Fibroblast of lung (primary cell): ENCODE results near the gene SIAH3. TPM values are rescaled to one million over a fixed set of nuclear protein-coding genes. Genes with fewer than 3 reads are reported as not detected.

Source experiments
- DNase-seq, 2 donors: peaks; one replicate each; pipeline versions ENCODE4 v3.0.0 to v3.0.0-alpha.2; 2010; ENCODE audit warnings: low read depth in 2 of 2
- H2AFZ ChIP-seq: 2 replicates; pipeline ENCODE4 v1.5.1; 2012; ENCODE audit warnings: low read length, control low read depth, inconsistent platforms
- H3K27ac ChIP-seq: 2 replicates; pipeline ENCODE4 v1.5.1; 2011; ENCODE audit warnings: low read length, control low read depth; ENCODE audit not compliant: insufficient read depth
- H3K27me3 ChIP-seq: 2 replicates; pipeline ENCODE4 v1.5.1; 2011; ENCODE audit warnings: mild to moderate bottlenecking, low read length; ENCODE audit not compliant: control insufficient read depth, insufficient read depth
- H3K36me3 ChIP-seq: 2 replicates; pipeline ENCODE4 v1.5.1; 2011; ENCODE audit warnings: low read length; ENCODE audit not compliant: control insufficient read depth, insufficient read depth
- H3K4me1 ChIP-seq: 2 replicates; pipeline ENCODE4 v1.5.1; 2011; ENCODE audit warnings: low read length; ENCODE audit not compliant: control insufficient read depth, insufficient read depth; ENCODE audit errors: extremely low read depth
- H3K4me2 ChIP-seq: 2 replicates; pipeline ENCODE4 v1.5.1; 2011; ENCODE audit warnings: low read length, control low read depth; ENCODE audit not compliant: insufficient read depth; ENCODE audit errors: extremely low read depth
- H3K4me3 ChIP-seq, 4 experiments: fragments of 200-600 bp in 1 of 4; sonication (generic) in 1 of 4; replicated peaks in 1 of 4; 2 replicates each; pipeline ENCODE4 v1.5.1; 2011 to 2016; ENCODE audit warnings: low read length in 4 of 4, low read depth in 3 of 4, mild to moderate bottlenecking in 3 of 4, control low read depth in 2 of 4, inconsistent platforms in 1 of 4, mixed read lengths in 1 of 4; ENCODE audit not compliant: insufficient read depth in 1 of 4; ENCODE audit errors: control extremely low read depth in 1 of 4
- H3K79me2 ChIP-seq: 2 replicates; pipeline ENCODE4 v1.5.1; 2012; ENCODE audit warnings: mild to moderate bottlenecking, low read length, inconsistent platforms; ENCODE audit not compliant: control insufficient read depth, insufficient read depth
- H3K9ac ChIP-seq: 2 replicates; pipeline ENCODE4 v1.5.1; 2011; ENCODE audit warnings: mild to moderate bottlenecking, low read length, control low read depth; ENCODE audit not compliant: insufficient read depth
- H3K9me3 ChIP-seq: 2 replicates; pipeline ENCODE4 v1.5.1; 2012; ENCODE audit warnings: low read depth, low read length; ENCODE audit not compliant: control insufficient read depth, insufficient read depth
- H4K20me1 ChIP-seq: 2 replicates; pipeline ENCODE4 v1.5.1; 2011; ENCODE audit warnings: low read length; ENCODE audit not compliant: control insufficient read depth, insufficient read depth; ENCODE audit errors: extremely low read depth
- EZH2 ChIP-seq: IDR thresholded peaks from 2 replicates; pipeline ENCODE4 v1.5.1; 2012; ENCODE audit warnings: low read length, control low read depth, mild to moderate bottlenecking; ENCODE audit errors: missing control alignments
- polyA plus RNA-seq, 2 donors: library from polyadenylated mRNA; depleted of rRNA in 1 of 2; stranded (reverse) in 1 of 2; unstranded in 1 of 2; fragments of >200 nt; gene quantifications; 2 replicates each; pipeline ENCODE4 v1.2.1, GENCODE V29; 2011 to 2012; ENCODE audit warnings: missing spikeins in 1 of 2
- total RNA-seq: library from RNA; depleted of rRNA; stranded (reverse); fragments of >200 nt; gene quantifications from 2 replicates; pipeline ENCODE4 v1.2.1, GENCODE V29; 2014
- TF ChIP-seq, protein P1 (sequence below), 2 donors: IDR thresholded peaks in 1 of 2; conservative IDR thresholded peaks in 1 of 2; 1 replicate in 1 of 2; 2 replicates in 1 of 2; pipeline ENCODE4 v1.5.1; 2011 to 2012; ENCODE audit warnings: low read length in 2 of 2, control low read depth in 1 of 2, inconsistent platforms in 1 of 2, low read depth in 1 of 2, mild to moderate bottlenecking in 1 of 2

Gene SIAH3
- total and polyA plus RNA-seq, 2 donors (not counting 1 experiment from before 2014, with no cell fraction given), result not detected

- no peaks in the 10 kb centered on the region for H3K27me3 ChIP-seq
- no peak for DNase-seq
- no peak overlapping the region for H2AFZ ChIP-seq
- H3K9ac ChIP-seq, result no peak overlapping the region
- H3K4me1 ChIP-seq, result no peaks in the 10 kb centered on the region
- no peak overlapping the region for H3K4me2 ChIP-seq
- H3K36me3 ChIP-seq, result no peaks in the 10 kb centered on the region
- no peak overlapping the region for H3K27ac ChIP-seq
- TF ChIP-seq EZH2, result no peak
- TF ChIP-seq, protein P1, sequence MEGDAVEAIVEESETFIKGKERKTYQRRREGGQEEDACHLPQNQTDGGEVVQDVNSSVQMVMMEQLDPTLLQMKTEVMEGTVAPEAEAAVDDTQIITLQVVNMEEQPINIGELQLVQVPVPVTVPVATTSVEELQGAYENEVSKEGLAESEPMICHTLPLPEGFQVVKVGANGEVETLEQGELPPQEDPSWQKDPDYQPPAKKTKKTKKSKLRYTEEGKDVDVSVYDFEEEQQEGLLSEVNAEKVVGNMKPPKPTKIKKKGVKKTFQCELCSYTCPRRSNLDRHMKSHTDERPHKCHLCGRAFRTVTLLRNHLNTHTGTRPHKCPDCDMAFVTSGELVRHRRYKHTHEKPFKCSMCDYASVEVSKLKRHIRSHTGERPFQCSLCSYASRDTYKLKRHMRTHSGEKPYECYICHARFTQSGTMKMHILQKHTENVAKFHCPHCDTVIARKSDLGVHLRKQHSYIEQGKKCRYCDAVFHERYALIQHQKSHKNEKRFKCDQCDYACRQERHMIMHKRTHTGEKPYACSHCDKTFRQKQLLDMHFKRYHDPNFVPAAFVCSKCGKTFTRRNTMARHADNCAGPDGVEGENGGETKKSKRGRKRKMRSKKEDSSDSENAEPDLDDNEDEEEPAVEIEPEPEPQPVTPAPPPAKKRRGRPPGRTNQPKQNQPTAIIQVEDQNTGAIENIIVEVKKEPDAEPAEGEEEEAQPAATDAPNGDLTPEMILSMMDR (conservative IDR thresholded peaks at IDR 0.05 in 1 of 2, IDR thresholded peaks at IDR 0.05 in 1 of 2; ENCODE audit: low read depth in 1 of 2, low read length in 2 of 2), result no peak
- H3K9me3 ChIP-seq, result no peaks in the 10 kb centered on the region
- no peak overlapping the region for H3K4me3 ChIP-seq
- H3K79me2 ChIP-seq, result no peaks in the 10 kb centered on the region
- no peaks in the 10 kb centered on the region for H4K20me1 ChIP-seq
These were observed 18.7 kb upstream of the SIAH3 start for GRCh38 chr13:45870232-45870631.

DNA sequence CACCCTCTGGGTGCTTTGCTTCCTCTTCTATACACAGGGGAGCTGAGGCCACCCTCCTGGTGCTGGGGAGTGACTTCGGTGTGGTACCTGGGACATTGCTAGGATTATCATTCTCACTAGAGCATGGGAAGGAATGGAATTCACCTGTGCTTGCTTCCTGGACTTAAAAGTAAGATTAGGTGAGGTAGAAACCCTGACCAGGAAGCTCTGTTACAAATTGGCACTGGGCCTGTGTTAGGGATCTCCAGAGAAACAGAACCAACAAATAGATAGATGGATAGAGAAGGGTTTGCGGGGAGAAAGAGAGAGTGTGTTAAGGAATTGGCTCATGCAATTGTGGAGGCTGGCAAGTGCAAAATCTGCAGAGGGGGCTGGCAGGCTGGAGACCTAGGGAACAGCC lies 13.9 kb upstream of the SIAH3 start:
- Histone ChIP-seq H3K9me3 (no peaks in the 10 kb centered on the region), H3K4me3 (no peak overlapping the region), H3K4me2 (no peak overlapping the region), H3K79me2 (no peaks in the 10 kb centered on the region), H3K4me1 (no peaks in the 10 kb centered on the region), H3K27ac (no peak overlapping the region), H4K20me1 (no peaks in the 10 kb centered on the region), H3K27me3 (peaks cover 3% of the 10 kb centered on the region), H2AFZ (no peak overlapping the region), H3K36me3 (no peaks in the 10 kb centered on the region), H3K9ac (no peak overlapping the region)
- TF ChIP-seq, protein P1 (conservative IDR thresholded peaks at IDR 0.05 in 1 of 2, IDR thresholded peaks at IDR 0.05 in 1 of 2; ENCODE audit: low read depth in 1 of 2, low read length in 2 of 2), result no peak
- no peak for TF ChIP-seq EZH2
- DNase-seq, result no peak

GRCh38 chr13:45863709-45864590 lies 12.4 kb upstream of the SIAH3 start:
- no peaks in the 10 kb centered on the region for H3K4me1 ChIP-seq
- no peak overlapping the region for H3K4me2 ChIP-seq
- no peak overlapping the region for H3K27ac ChIP-seq
- no peaks in the 10 kb centered on the region for H3K36me3 ChIP-seq
- H3K9me3 ChIP-seq, result no peaks in the 10 kb centered on the region
- no peak overlapping the region for H2AFZ ChIP-seq
- H4K20me1 ChIP-seq, result no peaks in the 10 kb centered on the region
- no peak overlapping the region for H3K4me3 ChIP-seq
- H3K79me2 ChIP-seq, result no peaks in the 10 kb centered on the region
- H3K27me3 ChIP-seq, result peaks cover 3% of the 10 kb centered on the region
- H3K9ac ChIP-seq, result no peak overlapping the region
- DNase-seq, result no peak
- TF ChIP-seq, protein P1 (conservative IDR thresholded peaks at IDR 0.05 in 1 of 2, IDR thresholded peaks at IDR 0.05 in 1 of 2; ENCODE audit: low read depth in 1 of 2, low read length in 2 of 2), result no peak
- no peak for TF ChIP-seq EZH2
